GM23248 (cell line): ENCODE measurements around the gene CD68.

Experiments
- EZH2 ChIP-seq: fragments of 200-600 bp; sonication (generic); IDR thresholded peaks from 2 replicates; pipeline ENCODE4 v1.6.1; 2018; ENCODE audit warnings: antibody characterized with exemption, mild to moderate bottlenecking; ENCODE audit not compliant: insufficient read depth, poor library complexity, severe bottlenecking
- EZH2phosphoT487 ChIP-seq: fragments of 200-600 bp; sonication (generic); IDR thresholded peaks from 2 replicates; pipeline ENCODE4 v1.6.1; 2018; ENCODE audit warnings: antibody characterized with exemption, moderate library complexity, mild to moderate bottlenecking, low read depth; ENCODE audit not compliant: insufficient read depth

DNA sequence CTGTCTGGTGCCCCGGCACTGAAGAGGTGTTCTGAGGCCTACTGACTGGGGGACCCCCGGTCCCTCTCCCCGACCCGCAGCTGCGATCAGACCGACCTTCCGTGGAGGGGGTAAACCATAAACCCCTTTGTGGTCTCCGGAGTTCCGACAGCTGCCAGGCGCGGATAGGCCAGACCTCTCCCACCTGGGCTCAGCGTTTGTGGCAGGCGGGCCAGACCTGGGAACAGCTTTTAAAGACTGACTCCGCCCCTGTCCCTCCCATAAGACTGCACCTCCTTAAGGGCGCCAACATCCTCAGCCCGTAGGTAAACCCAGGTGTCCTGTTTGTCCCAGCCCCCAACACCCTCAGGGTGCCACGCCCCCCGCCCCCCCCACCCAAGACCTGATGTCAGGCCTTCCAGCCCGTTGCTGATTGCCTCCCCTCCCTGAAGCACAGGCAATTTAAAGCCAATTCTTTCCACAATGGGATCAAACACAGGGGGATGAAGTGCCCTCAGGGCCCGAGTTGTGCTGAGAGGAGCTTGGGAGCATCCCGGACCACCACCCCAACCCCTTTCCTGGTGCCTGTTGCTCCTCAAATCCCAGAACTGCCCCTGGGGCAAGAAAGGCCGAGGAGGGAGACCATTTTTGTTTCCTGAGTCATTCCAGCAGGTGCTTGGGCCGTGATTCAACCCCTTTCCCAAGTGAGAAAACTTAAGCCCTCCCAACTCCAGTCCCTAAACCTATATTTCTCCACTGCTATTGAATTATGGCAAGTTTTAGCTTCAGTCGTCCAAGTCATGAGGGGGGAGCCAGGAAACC is 10.7 kb downstream of the CD68 start, which contains the start of gene SOX15:
- TF ChIP-seq EZH2phosphoT487 (no peak), EZH2 (no peak)
